CD4-positive, alpha-beta T cell treated with Interleukin-6 for 4 hours (primary cell): ENCODE results near the gene KDM1A.
A peak's percentile ranks its signal among the peaks of the same experiment; 100 is the strongest.

Experiments
- DNase-seq: peaks from one replicate; pipeline ENCODE4 v3.0.0-alpha.2; 2020; ENCODE audit warnings: mixed read lengths

The KDM1A gene

GRCh38 chr1:23018661-23019093, 591 bp upstream of the KDM1A start:
- DNase-seq = no peak

- peak; percentile 22 for DNase-seq
These were observed 776 bp downstream of the KDM1A start for GRCh38 chr1:23019863-23020625.

GRCh38 chr1:23020706-23021405, 1.6 kb downstream of the KDM1A start:
- DNase-seq = no peak

GRCh38 chr1:23021834-23022233, 2.6 kb downstream of the KDM1A start:
- no peak for DNase-seq

- DNase-seq = no peak
These were observed 4.0 kb downstream of the KDM1A start for GRCh38 chr1:23023174-23023845.

- no peak for DNase-seq
These were observed 7.3 kb downstream of the KDM1A start for GRCh38 chr1:23026568-23026967.

GRCh38 chr1:23027352-23027907, 8.2 kb downstream of the KDM1A start:
- no peak for DNase-seq

GRCh38 chr1:23029337-23029736, 10.1 kb downstream of the KDM1A start:
- no peak for DNase-seq

- no peak for DNase-seq
These were observed 16.7 kb downstream of the KDM1A start for GRCh38 chr1:23035823-23036452.

- DNase-seq = no peak
These were observed 17.9 kb downstream of the KDM1A start for GRCh38 chr1:23037081-23037740.

GRCh38 chr1:23039308-23039826, 20.1 kb downstream of the KDM1A start:
- DNase-seq = no peak

- DNase-seq = no peak
These were observed 21.2 kb downstream of the KDM1A start for GRCh38 chr1:23040509-23040908.

GRCh38 chr1:23044035-23044434, 24.8 kb downstream of the KDM1A start:
- no peak for DNase-seq

GRCh38 chr1:23050201-23050600, 30.9 kb downstream of the KDM1A start:
- DNase-seq = no peak

- no peak for DNase-seq
These were observed 32.1 kb downstream of the KDM1A start for GRCh38 chr1:23051290-23051909.

GRCh38 chr1:23057301-23057700, 38.0 kb downstream of the KDM1A start:
- no peak for DNase-seq

GRCh38 chr1:23062271-23062670, 43.0 kb downstream of the KDM1A start:
- DNase-seq = no peak

- no peak for DNase-seq
These were observed 46.1 kb downstream of the KDM1A start for GRCh38 chr1:23065385-23065784.

- no peak for DNase-seq
These were observed 46.8 kb downstream of the KDM1A start for GRCh38 chr1:23066075-23066474.

GRCh38 chr1:23069149-23069548, 49.9 kb downstream of the KDM1A start:
- DNase-seq = no peak

GRCh38 chr1:23069675-23070074, 50.4 kb downstream of the KDM1A start:
- DNase-seq = no peak

- no peak for DNase-seq
These were observed 54.7 kb downstream of the KDM1A start for GRCh38 chr1:23074012-23074411.
